Femur (tissue), 1 donor: ENCODE measurements around the gene TMEM255B.
"Not testable (repeated sequence)": the region's sequence is repeated elsewhere in the genome, so short reads cannot be mapped to it uniquely, and the experiment has no call there.

Experiments
- DNase-seq: peaks from one replicate; pipeline ENCODE4 v3.0.0-alpha.2; 2017

TMEM255B gene

GRCh38 chr13:113791226-113791625 lies 32.2 kb downstream of the TMEM255B start:
- no peak for DNase-seq

GRCh38 chr13:113791761-113792160 lies 32.7 kb downstream of the TMEM255B start:
- DNase-seq: no peak

- no peak for DNase-seq
Measured at GRCh38 chr13:113792236-113792770, 33.3 kb downstream of the TMEM255B start.

- no peak for DNase-seq
Measured at GRCh38 chr13:113792886-113793717, 34.1 kb downstream of the TMEM255B start.

- DNase-seq: no peak
Measured at GRCh38 chr13:113793718-113794085, 34.7 kb downstream of the TMEM255B start.

GRCh38 chr13:113794086-113794485 lies 35.1 kb downstream of the TMEM255B start:
- DNase-seq: no peak

GRCh38 chr13:113794764-113795173 lies 35.7 kb downstream of the TMEM255B start:
- no peak for DNase-seq

GRCh38 chr13:113795362-113795761 lies 36.3 kb downstream of the TMEM255B start:
- DNase-seq: not testable (repeated sequence)

GRCh38 chr13:113796211-113796963 lies 37.4 kb downstream of the TMEM255B start:
- peak; percentile 7 for DNase-seq

- no peak for DNase-seq
Measured at GRCh38 chr13:113796964-113797676, 38.1 kb downstream of the TMEM255B start.

GRCh38 chr13:113798200-113798811 lies 39.3 kb downstream of the TMEM255B start:
- no peak for DNase-seq

- no peak for DNase-seq
Measured at GRCh38 chr13:113800576-113800926, 41.5 kb downstream of the TMEM255B start.

- DNase-seq: no peak
Measured at GRCh38 chr13:113801289-113801961, 42.4 kb downstream of the TMEM255B start.

GRCh38 chr13:113802090-113802531 lies 43.1 kb downstream of the TMEM255B start:
- peak; percentile 90 for DNase-seq

- no peak for DNase-seq
Measured at GRCh38 chr13:113802761-113803160, 43.7 kb downstream of the TMEM255B start.

GRCh38 chr13:113803409-113804016 lies 44.5 kb downstream of the TMEM255B start:
- DNase-seq: no peak

- DNase-seq: no peak
Measured at GRCh38 chr13:113804017-113804702, 45.1 kb downstream of the TMEM255B start.

GRCh38 chr13:113804703-113805430 lies 45.8 kb downstream of the TMEM255B start:
- DNase-seq: no peak

GRCh38 chr13:113805431-113806103 lies 46.5 kb downstream of the TMEM255B start:
- no peak for DNase-seq

- DNase-seq: no peak
Measured at GRCh38 chr13:113806104-113806471, 47.1 kb downstream of the TMEM255B start.
